Measurements from ENCODE around the gene BTF3.

GRCh38 chr5:73452215-73452614 is 46.0 kb upstream of the BTF3 start:
- TF ChIP-seq CTCF (IDR thresholded peaks at IDR 0.05; ENCODE audit: poor library complexity, severe bottlenecking) (no peak), RAD21 (conservative IDR thresholded peaks at IDR 0.05) (no peak), EP300 (conservative IDR thresholded peaks at IDR 0.05; ENCODE audit: poor library complexity, severe bottlenecking) (no peak), EZH2 (IDR thresholded peaks at IDR 0.05; ENCODE audit: borderline replicate concordance, insufficient read depth, low read length, poor library complexity, severe bottlenecking) (no peak), REST (IDR thresholded peaks at IDR 0.05; ENCODE audit: borderline replicate concordance) (no peak), TAF1 (IDR thresholded peaks at IDR 0.05; ENCODE audit: low read depth) (no peak), POLR2AphosphoS5 (IDR thresholded peaks at IDR 0.05) (no peak), MXI1 (conservative IDR thresholded peaks at IDR 0.05; ENCODE audit: poor library complexity, severe bottlenecking) (no peak), SMC3 (conservative IDR thresholded peaks at IDR 0.05; ENCODE audit: poor library complexity) (no peak)
